WTC11 (cell line): ENCODE measurements around the gene TRIM47. TPM values are rescaled to one million over a fixed set of nuclear protein-coding genes. Genes with fewer than 3 reads are reported as not detected.

ENCODE experiments used
- ATAC-seq: fragments of 200-7000 bp; cut with Tn5 transposase; 2 replicates; pipeline ENCODE4 v1.10.0; 2021; ENCODE audit warnings: mild to moderate bottlenecking, moderate library complexity
- CTCF ChIA-PET: fragments of 300-600 bp; sonication (Branson Sonifier 250); formaldehyde crosslinking; loops from one replicate; lab custom pipeline; 2021; ENCODE audit warnings: antibody characterized with exemption; lab: Charles Lee
- POLR2A ChIA-PET: fragments of 350-600 bp; sonication (Branson Sonifier 250); formaldehyde crosslinking; loops from one replicate; lab custom pipeline; 2021; ENCODE audit warnings: antibody characterized with exemption; lab: Charles Lee
- DNase-seq: peaks from one replicate; pipeline ENCODE4 v3.0.0; 2021; ENCODE audit warnings: low spot score
- H3K27ac Mint-ChIP-seq: 2 replicates; pipeline ENCODE4 v1.8.0; 2021; ENCODE audit warnings: mixed read lengths
- H3K27me3 Mint-ChIP-seq: 2 replicates; pipeline ENCODE4 v1.8.0; 2021; ENCODE audit warnings: low read depth, mild to moderate bottlenecking, moderate library complexity, mixed read lengths
- H3K36me3 Mint-ChIP-seq: 2 replicates; pipeline ENCODE4 v1.8.0; 2021; ENCODE audit warnings: mixed read lengths
- H3K4me1 Mint-ChIP-seq: 2 replicates; pipeline ENCODE4 v1.8.0; 2022; ENCODE audit warnings: mixed read lengths
- H3K4me3 Mint-ChIP-seq: 2 replicates; pipeline ENCODE4 v1.8.0; 2021; ENCODE audit warnings: mild to moderate bottlenecking, moderate library complexity, mixed read lengths
- H3K9me3 Mint-ChIP-seq: 2 replicates; pipeline ENCODE4 v1.8.0; 2021; ENCODE audit warnings: mixed read lengths
- FOXJ3 ChIP-seq: sonication (generic); formaldehyde crosslinking; IDR thresholded peaks from 2 replicates; pipeline ENCODE4 v1.9.0; 2021; ENCODE audit warnings: missing genetic modification reagents, mild to moderate bottlenecking, borderline replicate concordance
- FOXP1 ChIP-seq: sonication (generic); formaldehyde crosslinking; IDR thresholded peaks from 2 replicates; pipeline ENCODE4 v1.8.0; 2022; ENCODE audit warnings: missing genetic modification reagents, mild to moderate bottlenecking, moderate library complexity, borderline replicate concordance
- IRF2 ChIP-seq: sonication (generic); formaldehyde crosslinking; IDR thresholded peaks from 2 replicates; pipeline ENCODE4 v1.8.0; 2022; ENCODE audit warnings: low read depth, missing genetic modification reagents, borderline replicate concordance
- NFATC4 ChIP-seq: fragments of 250-450 bp; sonication (Bioruptor Pico); IDR thresholded peaks from 2 replicates; pipeline ENCODE4 v1.9.0; 2021; ENCODE audit warnings: mild to moderate bottlenecking
- TCF7 ChIP-seq: sonication (generic); formaldehyde crosslinking; IDR thresholded peaks from 2 replicates; pipeline ENCODE4 v1.8.0; 2022; ENCODE audit warnings: mild to moderate bottlenecking, low read depth, missing genetic modification reagents, moderate library complexity
- TP53 ChIP-seq: sonication (generic); formaldehyde crosslinking; IDR thresholded peaks from 2 replicates; pipeline ENCODE4 v1.8.1; 2023; ENCODE audit warnings: mild to moderate bottlenecking, missing genetic modification reagents
- ZNF121 ChIP-seq: sonication (generic); formaldehyde crosslinking; IDR thresholded peaks from 2 replicates; pipeline ENCODE4 v1.8.0; 2023; ENCODE audit warnings: missing genetic modification reagents
- ZNF219 ChIP-seq: sonication (generic); formaldehyde crosslinking; IDR thresholded peaks from 2 replicates; pipeline ENCODE4 v1.8.0; 2023; ENCODE audit warnings: missing genetic modification reagents, mild to moderate bottlenecking, borderline replicate concordance
- ZNF263 ChIP-seq: sonication (generic); formaldehyde crosslinking; IDR thresholded peaks from 2 replicates; pipeline ENCODE4 v1.8.1; 2022; ENCODE audit warnings: low read depth, mild to moderate bottlenecking, moderate library complexity, missing genetic modification reagents
- ZNF423 ChIP-seq: fragments of 250-450 bp; sonication (Bioruptor Pico); IDR thresholded peaks from 2 replicates; pipeline ENCODE4 v2.1.2; 2022; ENCODE audit warnings: mild to moderate bottlenecking, moderate library complexity
- total RNA-seq: library from RNA; stranded (reverse); gene quantifications from 3 replicates; pipeline ENCODE4 v1.2.3, GENCODE V29; 2021
- TF ChIP-seq, protein P1 (sequence below): sonication (generic); formaldehyde crosslinking; IDR thresholded peaks from 2 replicates; pipeline ENCODE4 v1.8.0; 2022; ENCODE audit warnings: mild to moderate bottlenecking, missing genetic modification reagents
- TF ChIP-seq, protein P2 (sequence below): sonication (generic); formaldehyde crosslinking; conservative IDR thresholded peaks from 2 replicates; pipeline ENCODE4 v1.8.1; 2022; ENCODE audit warnings: mild to moderate bottlenecking, missing genetic modification reagents
- TF ChIP-seq, protein P3 (sequence below): sonication (generic); formaldehyde crosslinking; IDR thresholded peaks from 2 replicates; pipeline ENCODE4 v1.8.0; 2022; ENCODE audit warnings: missing genetic modification reagents
- TF ChIP-seq, protein P4 (sequence below): sonication (generic); formaldehyde crosslinking; IDR thresholded peaks from 2 replicates; pipeline ENCODE4 v1.8.1; 2022; ENCODE audit warnings: missing genetic modification reagents, borderline replicate concordance
- TF ChIP-seq, protein P5 (sequence below): sonication (generic); formaldehyde crosslinking; IDR thresholded peaks from 2 replicates; pipeline ENCODE4 v1.8.0; 2023; ENCODE audit warnings: missing genetic modification reagents, mild to moderate bottlenecking, borderline replicate concordance
- TF ChIP-seq, protein P6 (sequence below): fragments of 250-450 bp; sonication (Bioruptor Pico); IDR thresholded peaks from 2 replicates; pipeline ENCODE4 v2.1.2; 2022; ENCODE audit warnings: mild to moderate bottlenecking, moderate library complexity

Gene TRIM47
- total RNA-seq, 1 experiment from 2014 or later = 10.0 TPM

DNA sequence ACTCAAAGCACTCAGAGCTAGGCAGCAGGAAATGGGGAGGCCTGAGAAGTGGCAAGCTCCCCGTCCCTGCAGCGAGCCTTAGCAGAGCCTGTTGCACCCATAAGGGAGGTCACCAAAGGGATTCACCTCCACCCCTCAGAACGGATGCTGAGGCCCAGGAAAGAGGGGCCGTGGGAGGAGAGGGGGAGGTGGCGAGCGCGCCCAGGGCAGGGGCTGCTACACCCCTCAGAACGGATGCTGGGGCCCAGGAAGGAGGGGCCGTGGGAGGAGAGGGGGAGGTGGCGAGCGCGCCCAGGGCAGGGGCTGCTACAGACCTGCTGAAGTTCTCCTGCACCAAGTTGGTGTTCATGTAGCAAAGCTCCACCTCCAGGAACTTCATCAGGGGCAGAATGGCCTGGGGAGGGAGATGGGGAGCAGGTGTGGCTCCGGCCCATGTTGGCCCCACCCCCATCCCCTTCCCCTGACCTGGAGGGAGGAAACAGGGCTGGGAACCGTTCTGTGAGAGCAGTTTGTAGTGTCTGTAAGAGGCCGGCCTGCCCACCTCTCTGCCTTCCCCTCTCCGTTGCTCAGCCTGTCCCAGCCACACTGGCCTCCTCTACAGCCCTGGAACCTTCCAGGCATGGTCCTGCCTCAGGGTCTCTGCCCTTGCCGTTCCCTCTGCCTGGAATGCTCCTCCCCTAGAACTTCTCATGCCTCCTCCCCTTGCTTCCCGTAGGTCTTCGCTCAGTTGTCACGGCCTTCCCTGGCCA lies 45.6 kb downstream of the TRIM47 start:
- H3K9me3 Mint-ChIP-seq = no peaks in the 10 kb centered on the region
- CTCF ChIA-PET = interaction anchor here (0.6 to 6.6 kb wide), 17 partner anchors 14 to 199 kb away, joined by 3 to 76 read pairs (median 4); partner anchors contain the start of genes GALK1, SMIM5, UNC13D and WBP2
- TF ChIP-seq TCF7 (CRISPR knock-in tag) (no peak), ZNF263 (CRISPR knock-in tag) (peak; percentile 45; the same call in 1 of the 2 replicates), ZNF121 (CRISPR knock-in tag) (peak; percentile 92), TP53 (0 out of 2 replicates have a peak, but pooled peaks have one; percentile 37)
- TF ChIP-seq, protein P1, sequence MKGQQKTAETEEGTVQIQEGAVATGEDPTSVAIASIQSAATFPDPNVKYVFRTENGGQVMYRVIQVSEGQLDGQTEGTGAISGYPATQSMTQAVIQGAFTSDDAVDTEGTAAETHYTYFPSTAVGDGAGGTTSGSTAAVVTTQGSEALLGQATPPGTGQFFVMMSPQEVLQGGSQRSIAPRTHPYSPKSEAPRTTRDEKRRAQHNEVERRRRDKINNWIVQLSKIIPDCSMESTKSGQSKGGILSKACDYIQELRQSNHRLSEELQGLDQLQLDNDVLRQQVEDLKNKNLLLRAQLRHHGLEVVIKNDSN (CRISPR knock-in tag) = no peak
- no peaks in the 10 kb centered on the region for H3K27me3 Mint-ChIP-seq
- peak overlapping the region; percentile 66 for H3K4me3 Mint-ChIP-seq
- H3K27ac Mint-ChIP-seq = peak overlapping the region; percentile 96
- DNase-seq (peak; percentile 77), ATAC-seq (peak; percentile 65)
- H3K4me1 Mint-ChIP-seq = peaks cover 37% of the 10 kb centered on the region
- POLR2A ChIA-PET = interaction anchor here (0.6 to 1.1 kb wide), 3 partner anchors 22 to 85 kb away, joined by 3 to 8 read pairs (median 7); partner anchors contain the start of gene WBP2
- no peaks in the 10 kb centered on the region for H3K36me3 Mint-ChIP-seq

DNA sequence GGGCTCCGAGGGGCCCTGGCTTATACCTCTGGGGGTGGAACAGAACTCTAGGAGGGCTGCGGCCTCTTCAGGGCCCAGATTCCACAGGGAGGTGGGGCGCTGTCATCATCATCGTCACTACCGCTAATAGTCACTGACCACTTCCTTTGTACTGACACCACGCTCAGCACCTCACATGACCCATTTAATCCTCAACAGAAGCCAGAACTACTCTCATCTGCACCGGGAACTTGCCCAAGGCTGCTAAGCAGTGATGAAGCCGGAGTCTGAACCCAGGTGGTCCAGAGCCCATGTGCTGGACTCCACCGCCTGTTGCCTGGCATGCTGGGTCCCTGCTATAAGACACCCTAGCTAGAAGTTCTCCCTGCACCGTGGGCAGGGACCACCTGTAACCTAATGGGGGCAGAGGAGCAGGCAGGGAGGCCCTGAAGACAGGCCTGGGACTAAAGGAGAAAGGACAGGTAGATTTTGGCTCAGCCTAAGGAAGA lies 46.2 kb downstream of the TRIM47 start:
- H3K4me1 Mint-ChIP-seq = peaks cover 38% of the 10 kb centered on the region
- peak overlapping the region; percentile 66 for H3K4me3 Mint-ChIP-seq
- ChIA-PET POLR2A (interaction anchor here (0.6 to 1.1 kb wide), 2 partner anchors 23 to 36 kb away, joined by 3 to 7 read pairs; partner anchors contain the start of gene WBP2), CTCF (interaction anchor here (0.6 to 6.6 kb wide), 15 partner anchors 14 to 199 kb away, joined by 3 to 76 read pairs (median 4); partner anchors contain the start of genes GALK1, SMIM5, UNC13D and WBP2)
- no peaks in the 10 kb centered on the region for H3K36me3 Mint-ChIP-seq
- no peaks in the 10 kb centered on the region for H3K27me3 Mint-ChIP-seq
- ATAC-seq (no peak), DNase-seq (no peak)
- no peaks in the 10 kb centered on the region for H3K9me3 Mint-ChIP-seq
- no peak for TF ChIP-seq ZNF219
- TF ChIP-seq, protein P2, sequence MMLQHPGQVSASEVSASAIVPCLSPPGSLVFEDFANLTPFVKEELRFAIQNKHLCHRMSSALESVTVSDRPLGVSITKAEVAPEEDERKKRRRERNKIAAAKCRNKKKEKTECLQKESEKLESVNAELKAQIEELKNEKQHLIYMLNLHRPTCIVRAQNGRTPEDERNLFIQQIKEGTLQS (CRISPR knock-in tag) = no peak
- no peak for TF ChIP-seq ZNF423 (CRISPR knock-in tag)
- TF ChIP-seq FOXP1 (CRISPR knock-in tag) = no peak
- TF ChIP-seq TP53 = 0 out of 2 replicates have a peak, but pooled peaks have one; percentile 28
- no peak for TF ChIP-seq NFATC4 (CRISPR knock-in tag)
- TF ChIP-seq, protein P3, sequence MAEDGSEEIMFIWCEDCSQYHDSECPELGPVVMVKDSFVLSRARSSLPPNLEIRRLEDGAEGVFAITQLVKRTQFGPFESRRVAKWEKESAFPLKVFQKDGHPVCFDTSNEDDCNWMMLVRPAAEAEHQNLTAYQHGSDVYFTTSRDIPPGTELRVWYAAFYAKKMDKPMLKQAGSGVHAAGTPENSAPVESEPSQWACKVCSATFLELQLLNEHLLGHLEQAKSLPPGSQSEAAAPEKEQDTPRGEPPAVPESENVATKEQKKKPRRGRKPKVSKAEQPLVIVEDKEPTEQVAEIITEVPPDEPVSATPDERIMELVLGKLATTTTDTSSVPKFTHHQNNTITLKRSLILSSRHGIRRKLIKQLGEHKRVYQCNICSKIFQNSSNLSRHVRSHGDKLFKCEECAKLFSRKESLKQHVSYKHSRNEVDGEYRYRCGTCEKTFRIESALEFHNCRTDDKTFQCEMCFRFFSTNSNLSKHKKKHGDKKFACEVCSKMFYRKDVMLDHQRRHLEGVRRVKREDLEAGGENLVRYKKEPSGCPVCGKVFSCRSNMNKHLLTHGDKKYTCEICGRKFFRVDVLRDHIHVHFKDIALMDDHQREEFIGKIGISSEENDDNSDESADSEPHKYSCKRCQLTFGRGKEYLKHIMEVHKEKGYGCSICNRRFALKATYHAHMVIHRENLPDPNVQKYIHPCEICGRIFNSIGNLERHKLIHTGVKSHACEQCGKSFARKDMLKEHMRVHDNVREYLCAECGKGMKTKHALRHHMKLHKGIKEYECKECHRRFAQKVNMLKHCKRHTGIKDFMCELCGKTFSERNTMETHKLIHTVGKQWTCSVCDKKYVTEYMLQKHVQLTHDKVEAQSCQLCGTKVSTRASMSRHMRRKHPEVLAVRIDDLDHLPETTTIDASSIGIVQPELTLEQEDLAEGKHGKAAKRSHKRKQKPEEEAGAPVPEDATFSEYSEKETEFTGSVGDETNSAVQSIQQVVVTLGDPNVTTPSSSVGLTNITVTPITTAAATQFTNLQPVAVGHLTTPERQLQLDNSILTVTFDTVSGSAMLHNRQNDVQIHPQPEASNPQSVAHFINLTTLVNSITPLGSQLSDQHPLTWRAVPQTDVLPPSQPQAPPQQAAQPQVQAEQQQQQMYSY (CRISPR knock-in tag) = no peak
- TF ChIP-seq, protein P4, sequence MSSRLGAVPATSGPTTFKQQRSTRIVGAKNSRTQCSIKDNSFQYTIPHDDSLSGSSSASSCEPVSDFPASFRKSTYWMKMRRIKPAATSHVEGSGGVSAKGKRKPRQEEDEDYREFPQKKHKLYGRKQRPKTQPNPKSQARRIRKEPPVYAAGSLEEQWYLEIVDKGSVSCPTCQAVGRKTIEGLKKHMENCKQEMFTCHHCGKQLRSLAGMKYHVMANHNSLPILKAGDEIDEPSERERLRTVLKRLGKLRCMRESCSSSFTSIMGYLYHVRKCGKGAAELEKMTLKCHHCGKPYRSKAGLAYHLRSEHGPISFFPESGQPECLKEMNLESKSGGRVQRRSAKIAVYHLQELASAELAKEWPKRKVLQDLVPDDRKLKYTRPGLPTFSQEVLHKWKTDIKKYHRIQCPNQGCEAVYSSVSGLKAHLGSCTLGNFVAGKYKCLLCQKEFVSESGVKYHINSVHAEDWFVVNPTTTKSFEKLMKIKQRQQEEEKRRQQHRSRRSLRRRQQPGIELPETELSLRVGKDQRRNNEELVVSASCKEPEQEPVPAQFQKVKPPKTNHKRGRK (CRISPR knock-in tag) = no peak
- peak overlapping the region; percentile 75 for H3K27ac Mint-ChIP-seq

DNA sequence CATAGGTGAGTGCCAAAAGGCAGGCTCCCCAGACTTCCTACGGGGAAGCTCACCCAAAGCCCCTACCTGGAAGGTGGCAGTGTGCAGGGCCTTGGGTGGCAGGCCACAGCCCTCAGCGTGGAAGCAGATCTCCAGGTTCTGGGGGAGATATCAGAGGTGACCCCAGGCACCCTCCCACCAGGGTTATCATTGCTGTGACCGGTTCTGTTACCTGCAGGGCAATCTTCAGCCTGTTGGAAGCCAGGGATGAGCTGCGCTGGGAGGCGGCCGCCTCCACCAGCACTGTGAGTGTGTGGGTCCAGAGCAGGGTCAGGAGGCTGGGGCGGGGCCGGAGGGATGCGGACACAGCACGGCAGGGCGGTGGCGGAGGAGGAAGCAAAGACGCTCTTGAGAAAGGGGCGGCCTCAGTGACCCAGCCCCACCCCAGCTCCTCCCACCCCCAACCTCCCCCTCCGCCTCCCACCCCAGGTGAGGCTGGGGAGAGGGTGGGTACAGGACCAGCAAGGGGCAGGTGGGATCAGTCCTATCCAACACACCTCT lies 47.3 kb downstream of the TRIM47 start:
- peak overlapping the region; percentile 45 for H3K27ac Mint-ChIP-seq
- CTCF ChIA-PET = interaction anchor here (0.6 to 5.5 kb wide), 36 partner anchors 9 to 522 kb away, joined by 3 to 180 read pairs (median 10); partner anchors contain the start of genes GALK1, MRPL38, PRPSAP1 and RECQL5
- DNase-seq = peak; percentile 43
- TF ChIP-seq, protein P5, sequence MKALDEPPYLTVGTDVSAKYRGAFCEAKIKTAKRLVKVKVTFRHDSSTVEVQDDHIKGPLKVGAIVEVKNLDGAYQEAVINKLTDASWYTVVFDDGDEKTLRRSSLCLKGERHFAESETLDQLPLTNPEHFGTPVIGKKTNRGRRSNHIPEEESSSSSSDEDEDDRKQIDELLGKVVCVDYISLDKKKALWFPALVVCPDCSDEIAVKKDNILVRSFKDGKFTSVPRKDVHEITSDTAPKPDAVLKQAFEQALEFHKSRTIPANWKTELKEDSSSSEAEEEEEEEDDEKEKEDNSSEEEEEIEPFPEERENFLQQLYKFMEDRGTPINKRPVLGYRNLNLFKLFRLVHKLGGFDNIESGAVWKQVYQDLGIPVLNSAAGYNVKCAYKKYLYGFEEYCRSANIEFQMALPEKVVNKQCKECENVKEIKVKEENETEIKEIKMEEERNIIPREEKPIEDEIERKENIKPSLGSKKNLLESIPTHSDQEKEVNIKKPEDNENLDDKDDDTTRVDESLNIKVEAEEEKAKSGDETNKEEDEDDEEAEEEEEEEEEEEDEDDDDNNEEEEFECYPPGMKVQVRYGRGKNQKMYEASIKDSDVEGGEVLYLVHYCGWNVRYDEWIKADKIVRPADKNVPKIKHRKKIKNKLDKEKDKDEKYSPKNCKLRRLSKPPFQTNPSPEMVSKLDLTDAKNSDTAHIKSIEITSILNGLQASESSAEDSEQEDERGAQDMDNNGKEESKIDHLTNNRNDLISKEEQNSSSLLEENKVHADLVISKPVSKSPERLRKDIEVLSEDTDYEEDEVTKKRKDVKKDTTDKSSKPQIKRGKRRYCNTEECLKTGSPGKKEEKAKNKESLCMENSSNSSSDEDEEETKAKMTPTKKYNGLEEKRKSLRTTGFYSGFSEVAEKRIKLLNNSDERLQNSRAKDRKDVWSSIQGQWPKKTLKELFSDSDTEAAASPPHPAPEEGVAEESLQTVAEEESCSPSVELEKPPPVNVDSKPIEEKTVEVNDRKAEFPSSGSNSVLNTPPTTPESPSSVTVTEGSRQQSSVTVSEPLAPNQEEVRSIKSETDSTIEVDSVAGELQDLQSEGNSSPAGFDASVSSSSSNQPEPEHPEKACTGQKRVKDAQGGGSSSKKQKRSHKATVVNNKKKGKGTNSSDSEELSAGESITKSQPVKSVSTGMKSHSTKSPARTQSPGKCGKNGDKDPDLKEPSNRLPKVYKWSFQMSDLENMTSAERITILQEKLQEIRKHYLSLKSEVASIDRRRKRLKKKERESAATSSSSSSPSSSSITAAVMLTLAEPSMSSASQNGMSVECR (CRISPR knock-in tag) = no peak
- TF ChIP-seq IRF2 (CRISPR knock-in tag) (no peak), FOXJ3 (CRISPR knock-in tag) (no peak)
- TF ChIP-seq, protein P6, sequence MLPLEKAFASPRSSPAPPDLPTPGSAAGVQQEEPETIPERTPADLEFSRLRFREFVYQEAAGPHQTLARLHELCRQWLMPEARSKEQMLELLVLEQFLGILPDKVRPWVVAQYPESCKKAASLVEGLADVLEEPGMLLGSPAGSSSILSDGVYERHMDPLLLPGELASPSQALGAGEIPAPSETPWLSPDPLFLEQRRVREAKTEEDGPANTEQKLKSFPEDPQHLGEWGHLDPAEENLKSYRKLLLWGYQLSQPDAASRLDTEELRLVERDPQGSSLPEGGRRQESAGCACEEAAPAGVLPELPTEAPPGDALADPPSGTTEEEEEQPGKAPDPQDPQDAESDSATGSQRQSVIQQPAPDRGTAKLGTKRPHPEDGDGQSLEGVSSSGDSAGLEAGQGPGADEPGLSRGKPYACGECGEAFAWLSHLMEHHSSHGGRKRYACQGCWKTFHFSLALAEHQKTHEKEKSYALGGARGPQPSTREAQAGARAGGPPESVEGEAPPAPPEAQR = no peak

More for the DNA sequence above, 47.3 kb downstream of the TRIM47 start:
- ATAC-seq = no peak
- peak overlapping the region; percentile 24; the same call in 1 of the 2 replicates for H3K4me3 Mint-ChIP-seq
- no peaks in the 10 kb centered on the region for H3K9me3 Mint-ChIP-seq
- peaks cover 42% of the 10 kb centered on the region for H3K4me1 Mint-ChIP-seq
- POLR2A ChIA-PET = interaction anchor here (1.4 to 2.0 kb wide), 2 partner anchors 24 to 34 kb away, joined by 3 to 9 read pairs; partner anchors contain the start of gene WBP2
- no peaks in the 10 kb centered on the region for H3K27me3 Mint-ChIP-seq
- H3K36me3 Mint-ChIP-seq = no peaks in the 10 kb centered on the region
